ENCODE results near the gene ZNF672.
"Not testable (repeated sequence)": the region's sequence is repeated elsewhere in the genome, so short reads cannot be mapped to it uniquely, and the experiment has no call there.

The ZNF672 gene

GRCh38 chr1:248798791-248799190 lies 39.2 kb upstream of the ZNF672 start:
- Histone ChIP-seq H3K27me3 (ENCODE audit: insufficient read depth, insufficient read length) (no peaks in the 10 kb centered on the region), H3K4me1 (ENCODE audit: insufficient read depth, insufficient read length) (no peaks in the 10 kb centered on the region), H3K36me3 (ENCODE audit: insufficient read depth, insufficient read length, low read length) (no peaks in the 10 kb centered on the region), H3K9me3 (ENCODE audit: insufficient read depth, low read length) (no peaks in the 10 kb centered on the region), H3K9ac (ENCODE audit: insufficient read length, low read depth) (no peak overlapping the region), H3K4me3 (ENCODE audit: insufficient read length, low read depth) (no peak overlapping the region)
- no peak for TF ChIP-seq SUZ12 (IDR thresholded peaks at IDR 0.05; ENCODE audit: extremely low read depth, insufficient read depth, insufficient read length)
- no peak for TF ChIP-seq ZNF274 (IDR thresholded peaks at IDR 0.05; ENCODE audit: low read depth, low read length)
- no peak for TF ChIP-seq YY1 (IDR thresholded peaks at IDR 0.05; ENCODE audit: insufficient read depth, insufficient read length)
- no peak for DNase-seq (ENCODE audit: low read depth, low spot score)

- no peak for TF ChIP-seq YY1 (IDR thresholded peaks at IDR 0.05; ENCODE audit: insufficient read depth, insufficient read length)
- TF ChIP-seq SUZ12 (IDR thresholded peaks at IDR 0.05; ENCODE audit: extremely low read depth, insufficient read depth, insufficient read length), result no peak
- no peak for TF ChIP-seq ZNF274 (IDR thresholded peaks at IDR 0.05; ENCODE audit: low read depth, low read length)
- Histone ChIP-seq H3K27me3 (ENCODE audit: insufficient read depth, insufficient read length) (no peaks in the 10 kb centered on the region), H3K4me1 (ENCODE audit: insufficient read depth, insufficient read length) (no peaks in the 10 kb centered on the region), H3K9me3 (ENCODE audit: insufficient read depth, low read length) (no peaks in the 10 kb centered on the region), H3K4me3 (ENCODE audit: insufficient read length, low read depth) (no peak overlapping the region), H3K9ac (ENCODE audit: insufficient read length, low read depth) (no peak overlapping the region), H3K36me3 (ENCODE audit: insufficient read depth, insufficient read length, low read length) (no peaks in the 10 kb centered on the region)
- DNase-seq (ENCODE audit: low read depth, low spot score), result no peak
Measured at GRCh38 chr1:248800459-248800858, 37.6 kb upstream of the ZNF672 start.

- no peak overlapping the region for H3K4me3 ChIP-seq (ENCODE audit: insufficient read length, low read depth)
- TF ChIP-seq SUZ12 (IDR thresholded peaks at IDR 0.05; ENCODE audit: extremely low read depth, insufficient read depth, insufficient read length) (no peak), ZNF274 (IDR thresholded peaks at IDR 0.05; ENCODE audit: low read depth, low read length) (no peak), YY1 (IDR thresholded peaks at IDR 0.05; ENCODE audit: insufficient read depth, insufficient read length) (no peak)
- no peaks in the 10 kb centered on the region for H3K27me3 ChIP-seq (ENCODE audit: insufficient read depth, insufficient read length)
- H3K9me3 ChIP-seq (ENCODE audit: insufficient read depth, low read length), result no peaks in the 10 kb centered on the region
- no peaks in the 10 kb centered on the region for H3K4me1 ChIP-seq (ENCODE audit: insufficient read depth, insufficient read length)
- no peak for DNase-seq (ENCODE audit: low read depth, low spot score)
- no peak overlapping the region for H3K9ac ChIP-seq (ENCODE audit: insufficient read length, low read depth)
- no peaks in the 10 kb centered on the region for H3K36me3 ChIP-seq (ENCODE audit: insufficient read depth, insufficient read length, low read length)
Measured at GRCh38 chr1:248802454-248802853, 35.6 kb upstream of the ZNF672 start.

DNA sequence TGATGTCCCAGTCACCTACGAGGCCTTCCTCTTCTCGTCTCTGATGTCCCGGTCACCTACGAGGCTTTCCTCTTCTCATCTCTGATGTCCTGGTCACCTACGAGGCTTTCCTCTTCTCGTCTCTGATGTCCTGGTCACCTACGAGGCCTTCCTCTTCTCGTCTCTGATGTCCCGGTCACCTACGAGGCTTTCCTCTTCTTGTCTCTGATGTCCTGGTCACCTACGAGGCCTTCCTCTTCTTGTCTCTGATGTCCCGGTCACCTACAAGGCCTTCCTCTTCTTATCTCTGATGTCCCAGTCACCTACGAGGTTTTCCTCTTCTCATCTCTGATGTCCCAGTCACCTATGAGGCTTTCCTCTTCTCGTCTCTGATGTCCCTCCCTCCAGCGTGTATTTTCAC lies 34.5 kb upstream of the ZNF672 start:
- DNase-seq (ENCODE audit: low read depth, low spot score), result not testable (repeated sequence)

GRCh38 chr1:248804771-248805681 lies 33.0 kb upstream of the ZNF672 start:
- H3K4me3 ChIP-seq (ENCODE audit: insufficient read length, low read depth), result no peak overlapping the region
- peaks cover 3% of the 10 kb centered on the region for H3K36me3 ChIP-seq (ENCODE audit: insufficient read depth, insufficient read length, low read length)
- H3K9me3 ChIP-seq (ENCODE audit: insufficient read depth, low read length), result no peaks in the 10 kb centered on the region
- DNase-seq (ENCODE audit: low read depth, low spot score), result no peak
- no peak overlapping the region for H3K9ac ChIP-seq (ENCODE audit: insufficient read length, low read depth)
- H3K4me1 ChIP-seq (ENCODE audit: insufficient read depth, insufficient read length), result no peaks in the 10 kb centered on the region
- no peak for TF ChIP-seq SUZ12 (IDR thresholded peaks at IDR 0.05; ENCODE audit: extremely low read depth, insufficient read depth, insufficient read length)
- TF ChIP-seq ZNF274 (IDR thresholded peaks at IDR 0.05; ENCODE audit: low read depth, low read length), result no peak
- TF ChIP-seq YY1 (IDR thresholded peaks at IDR 0.05; ENCODE audit: insufficient read depth, insufficient read length), result no peak
- H3K27me3 ChIP-seq (ENCODE audit: insufficient read depth, insufficient read length), result no peaks in the 10 kb centered on the region

More for the DNA sequence above, 34.5 kb upstream of the ZNF672 start:
- H3K36me3 ChIP-seq (ENCODE audit: insufficient read depth, insufficient read length, low read length); H3K4me3 ChIP-seq (ENCODE audit: insufficient read length, low read depth); H3K27me3 ChIP-seq (ENCODE audit: insufficient read depth, insufficient read length); H3K4me1 ChIP-seq (ENCODE audit: insufficient read depth, insufficient read length); H3K9ac ChIP-seq (ENCODE audit: insufficient read length, low read depth); H3K9me3 ChIP-seq (ENCODE audit: insufficient read depth, low read length): not testable (repeated sequence)

DNA sequence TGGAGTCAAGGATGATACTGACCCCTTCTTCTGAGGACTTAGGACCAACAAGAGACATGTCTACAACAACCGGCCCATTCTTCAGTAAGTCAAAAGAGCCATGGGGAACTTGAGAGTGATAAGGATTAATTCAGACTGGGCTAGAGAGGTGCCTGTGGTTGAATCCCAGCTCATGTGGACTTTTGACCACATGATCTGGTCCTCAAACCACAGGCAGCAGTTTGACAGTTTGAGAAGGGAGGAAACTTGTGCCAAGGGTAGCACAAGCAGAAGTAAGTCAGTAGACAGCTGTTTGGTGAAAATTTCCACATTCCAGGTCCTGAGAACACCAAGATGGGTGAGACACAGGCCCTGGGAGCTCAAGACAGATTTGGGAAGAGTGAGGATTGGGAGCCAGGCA lies 32.1 kb upstream of the ZNF672 start:
- peaks cover 11% of the 10 kb centered on the region for H3K36me3 ChIP-seq (ENCODE audit: insufficient read depth, insufficient read length, low read length)
- TF ChIP-seq YY1 (IDR thresholded peaks at IDR 0.05; ENCODE audit: insufficient read depth, insufficient read length) (no peak), ZNF274 (IDR thresholded peaks at IDR 0.05; ENCODE audit: low read depth, low read length) (no peak), SUZ12 (IDR thresholded peaks at IDR 0.05; ENCODE audit: extremely low read depth, insufficient read depth, insufficient read length) (no peak)
- H3K4me1 ChIP-seq (ENCODE audit: insufficient read depth, insufficient read length), result no peaks in the 10 kb centered on the region
- H3K4me3 ChIP-seq (ENCODE audit: insufficient read length, low read depth), result no peak overlapping the region
- H3K9me3 ChIP-seq (ENCODE audit: insufficient read depth, low read length), result no peaks in the 10 kb centered on the region
- H3K9ac ChIP-seq (ENCODE audit: insufficient read length, low read depth), result no peak overlapping the region
- DNase-seq (ENCODE audit: low read depth, low spot score), result no peak
- H3K27me3 ChIP-seq (ENCODE audit: insufficient read depth, insufficient read length), result no peaks in the 10 kb centered on the region

DNA sequence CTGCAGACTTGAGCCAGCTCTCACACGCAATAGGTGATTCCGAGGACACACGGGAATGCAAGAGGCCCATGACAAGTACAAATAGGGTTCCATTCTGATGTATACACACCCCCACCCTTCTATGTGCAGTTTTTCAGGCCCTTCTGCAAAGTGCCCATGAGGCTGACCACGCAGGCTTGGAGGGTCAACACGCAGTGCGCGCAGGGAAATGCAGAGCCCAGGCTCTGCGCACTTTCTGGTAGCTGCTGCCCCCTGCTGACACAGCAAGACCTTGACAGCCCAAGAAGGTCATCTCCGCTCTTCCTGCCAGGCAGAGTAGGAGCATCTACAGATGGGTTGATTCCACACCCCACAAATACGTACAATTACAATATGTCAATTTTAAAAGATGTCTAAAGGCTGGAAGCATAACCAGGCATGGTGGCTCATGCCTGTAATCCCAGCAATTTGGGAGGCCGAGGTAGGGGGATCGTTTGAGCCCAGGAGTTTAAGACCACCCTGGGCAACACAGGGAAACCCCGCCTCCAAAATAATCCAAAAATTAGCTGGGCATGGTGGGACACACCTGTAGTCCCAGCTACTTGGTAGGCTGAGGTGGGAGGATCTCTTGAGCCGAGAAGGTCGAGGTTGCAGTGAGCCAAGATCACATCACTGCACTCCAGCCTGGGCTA lies 30.8 kb upstream of the ZNF672 start:
- no peaks in the 10 kb centered on the region for H3K4me1 ChIP-seq (ENCODE audit: insufficient read depth, insufficient read length)
- no peaks in the 10 kb centered on the region for H3K9me3 ChIP-seq (ENCODE audit: insufficient read depth, low read length)
- TF ChIP-seq SUZ12 (IDR thresholded peaks at IDR 0.05; ENCODE audit: extremely low read depth, insufficient read depth, insufficient read length) (no peak), ZNF274 (IDR thresholded peaks at IDR 0.05; ENCODE audit: low read depth, low read length) (no peak), YY1 (IDR thresholded peaks at IDR 0.05; ENCODE audit: insufficient read depth, insufficient read length) (no peak)
- no peak overlapping the region for H3K9ac ChIP-seq (ENCODE audit: insufficient read length, low read depth)
- H3K27me3 ChIP-seq (ENCODE audit: insufficient read depth, insufficient read length), result no peaks in the 10 kb centered on the region
- peaks cover 24% of the 10 kb centered on the region for H3K36me3 ChIP-seq (ENCODE audit: insufficient read depth, insufficient read length, low read length)
- DNase-seq (ENCODE audit: low read depth, low spot score), result peak; percentile 49
- H3K4me3 ChIP-seq (ENCODE audit: insufficient read length, low read depth), result no peak overlapping the region
